Tibial artery (tissue), 4 donors: ENCODE data around the gene DPM3.

Experiments
- DNase-seq, 2 donors: peaks; one replicate each; pipeline ENCODE4 v3.0.0-alpha.2; 2019
- H3K27ac ChIP-seq, 2 donors: fragments of 200-600 bp; sonication (generic) in 1 of 2; 1 replicate in 1 of 2; 2 replicates in 1 of 2; pipeline ENCODE4 v1.5.1; 2018 to 2019; ENCODE audit warnings: mild to moderate bottlenecking in 1 of 2
- H3K27me3 ChIP-seq, 2 donors: fragments of 200-600 bp; sonication (generic) in 1 of 2; one replicate each; pipeline versions ENCODE4 v1.5.1 to v1.6.0; 2016 to 2019
- H3K36me3 ChIP-seq, 3 donors: fragments of 200-600 bp; sonication (generic) in 2 of 3; one replicate each; pipeline ENCODE4 v1.5.1; 2016 to 2019; ENCODE audit warnings: mild to moderate bottlenecking in 2 of 3
- H3K4me1 ChIP-seq, 4 donors: fragments of 200-600 bp; sonication (generic) in 2 of 4; 1 replicate in 3 of 4; 2 replicates in 1 of 4; pipeline ENCODE4 v1.5.1; 2016 to 2019
- H3K4me3 ChIP-seq, 2 donors: fragments of 200-600 bp; sonication (generic) in 1 of 2; 1 replicate in 1 of 2; 2 replicates in 1 of 2; pipeline ENCODE4 v1.5.1; 2018 to 2019; ENCODE audit warnings: mild to moderate bottlenecking in 2 of 2
- H3K9me3 ChIP-seq, 3 donors: fragments of 200-600 bp; sonication (generic) in 1 of 3; one replicate each; pipeline ENCODE4 v1.5.1; 2016 to 2019
- intact Hi-C: fragments of 100-400 bp; cut with DNase I; formaldehyde crosslinking; loops from one replicate; pipeline ENCODE4 v1.15.0; 2023; ENCODE audit warnings: low total_unique reads
- TF ChIP-seq, protein P1 (sequence below), 2 experiments: fragments of 200-600 bp in 1 of 2; fragments of 450-650 bp in 1 of 2; IDR thresholded peaks; one replicate each; pipeline ENCODE4 v1.5.1; 2017 to 2019; ENCODE audit warnings: antibody characterized with exemption in 2 of 2, mild to moderate bottlenecking in 1 of 2, moderate library complexity in 1 of 2

DPM3 gene

DNA sequence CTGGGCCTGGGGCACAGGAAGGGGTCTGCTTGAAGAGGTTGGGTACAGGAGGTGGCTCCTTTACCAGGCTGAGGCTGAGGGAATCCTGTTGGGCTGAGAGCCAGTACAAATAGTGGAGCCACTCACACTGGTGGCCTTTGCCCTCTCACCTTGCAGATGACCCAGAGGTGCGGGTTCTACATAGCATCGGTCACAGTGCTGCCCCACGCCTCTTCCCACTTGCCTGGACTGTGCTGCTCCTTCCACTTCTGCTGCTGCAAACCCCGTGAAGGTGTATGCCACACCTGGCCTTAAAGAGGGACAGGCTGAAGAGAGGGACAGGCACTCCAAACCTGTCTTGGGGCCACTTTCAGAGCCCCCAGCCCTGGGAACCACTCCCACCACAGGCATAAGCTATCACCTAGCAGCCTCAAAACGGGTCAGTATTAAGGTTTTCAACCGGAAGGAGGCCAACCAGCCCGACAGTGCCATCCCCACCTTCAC lies 6.5 kb downstream of the DPM3 start:
- peak overlapping the region in 1 of 2 donors; percentile 97 for H3K27ac ChIP-seq
- intact Hi-C loops: no loop called here
- H3K27me3 ChIP-seq: peaks cover 0 to 26% of the 10 kb centered on the region in 2 donors
- H3K4me3 ChIP-seq: no peak overlapping the region
- peaks cover 0 to 34% (median 25%) of the 10 kb centered on the region in 4 donors for H3K4me1 ChIP-seq
- TF ChIP-seq, protein P1, sequence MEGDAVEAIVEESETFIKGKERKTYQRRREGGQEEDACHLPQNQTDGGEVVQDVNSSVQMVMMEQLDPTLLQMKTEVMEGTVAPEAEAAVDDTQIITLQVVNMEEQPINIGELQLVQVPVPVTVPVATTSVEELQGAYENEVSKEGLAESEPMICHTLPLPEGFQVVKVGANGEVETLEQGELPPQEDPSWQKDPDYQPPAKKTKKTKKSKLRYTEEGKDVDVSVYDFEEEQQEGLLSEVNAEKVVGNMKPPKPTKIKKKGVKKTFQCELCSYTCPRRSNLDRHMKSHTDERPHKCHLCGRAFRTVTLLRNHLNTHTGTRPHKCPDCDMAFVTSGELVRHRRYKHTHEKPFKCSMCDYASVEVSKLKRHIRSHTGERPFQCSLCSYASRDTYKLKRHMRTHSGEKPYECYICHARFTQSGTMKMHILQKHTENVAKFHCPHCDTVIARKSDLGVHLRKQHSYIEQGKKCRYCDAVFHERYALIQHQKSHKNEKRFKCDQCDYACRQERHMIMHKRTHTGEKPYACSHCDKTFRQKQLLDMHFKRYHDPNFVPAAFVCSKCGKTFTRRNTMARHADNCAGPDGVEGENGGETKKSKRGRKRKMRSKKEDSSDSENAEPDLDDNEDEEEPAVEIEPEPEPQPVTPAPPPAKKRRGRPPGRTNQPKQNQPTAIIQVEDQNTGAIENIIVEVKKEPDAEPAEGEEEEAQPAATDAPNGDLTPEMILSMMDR (IDR thresholded peaks at IDR 0.05): no peak
- peaks cover 0 to 36% (median 0%) of the 10 kb centered on the region in 3 donors for H3K36me3 ChIP-seq
- no peaks in the 10 kb centered on the region for H3K9me3 ChIP-seq
- DNase-seq: no peak

DNA sequence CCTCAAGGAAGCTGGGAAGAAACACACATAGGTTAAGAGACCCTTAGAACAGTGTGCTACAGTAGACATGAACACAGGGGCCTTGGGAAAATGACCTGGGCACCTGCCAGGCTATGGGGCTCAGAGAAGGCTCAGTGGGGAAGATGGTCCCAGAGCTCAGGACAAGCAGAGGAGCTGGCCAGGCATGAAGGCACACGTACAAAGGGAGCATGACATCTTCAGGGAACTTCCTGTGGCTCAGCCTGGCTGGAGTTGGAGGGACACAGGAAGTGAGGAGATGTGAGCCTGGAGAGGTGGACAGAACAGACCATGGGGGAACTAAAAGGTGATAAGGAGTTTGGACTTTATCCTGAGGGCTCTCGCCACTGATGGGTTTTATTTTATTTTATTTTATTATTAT lies 8.5 kb downstream of the DPM3 start:
- intact Hi-C loops: no loop called here
- TF ChIP-seq, protein P1 (IDR thresholded peaks at IDR 0.05): no peak
- no peaks in the 10 kb centered on the region for H3K9me3 ChIP-seq
- peaks cover 0 to 39% of the 10 kb centered on the region in 2 donors for H3K27me3 ChIP-seq
- no peak overlapping the region for H3K4me3 ChIP-seq
- DNase-seq: no peak
- H3K36me3 ChIP-seq: peaks cover 0 to 36% (median 0%) of the 10 kb centered on the region in 3 donors
- H3K4me1 ChIP-seq: peaks cover 0 to 41% (median 30%) of the 10 kb centered on the region in 4 donors
- no peak overlapping the region for H3K27ac ChIP-seq

DNA sequence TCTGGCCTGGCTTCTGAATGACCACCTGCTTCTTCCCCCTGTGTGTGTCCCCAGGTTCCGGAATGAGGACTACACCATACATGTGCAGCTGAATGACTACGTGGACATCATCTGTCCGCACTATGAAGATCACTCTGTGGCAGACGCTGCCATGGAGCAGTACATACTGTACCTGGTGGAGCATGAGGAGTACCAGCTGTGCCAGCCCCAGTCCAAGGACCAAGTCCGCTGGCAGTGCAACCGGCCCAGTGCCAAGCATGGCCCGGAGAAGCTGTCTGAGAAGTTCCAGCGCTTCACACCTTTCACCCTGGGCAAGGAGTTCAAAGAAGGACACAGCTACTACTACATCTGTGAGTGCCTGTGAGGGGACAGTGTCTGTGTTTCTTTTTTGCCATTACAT lies 9.0 kb downstream of the DPM3 start:
- Histone ChIP-seq H3K27ac (no peak overlapping the region), H3K36me3 (peaks cover 0 to 36% (median 0%) of the 10 kb centered on the region in 3 donors), H3K9me3 (no peaks in the 10 kb centered on the region), H3K4me1 (peaks cover 0 to 42% (median 31%) of the 10 kb centered on the region in 4 donors), H3K27me3 (peaks cover 0 to 43% of the 10 kb centered on the region in 2 donors), H3K4me3 (no peak overlapping the region)
- TF ChIP-seq, protein P1 (IDR thresholded peaks at IDR 0.05): no peak
- intact Hi-C loops: no loop called here
- DNase-seq: no peak

DNA sequence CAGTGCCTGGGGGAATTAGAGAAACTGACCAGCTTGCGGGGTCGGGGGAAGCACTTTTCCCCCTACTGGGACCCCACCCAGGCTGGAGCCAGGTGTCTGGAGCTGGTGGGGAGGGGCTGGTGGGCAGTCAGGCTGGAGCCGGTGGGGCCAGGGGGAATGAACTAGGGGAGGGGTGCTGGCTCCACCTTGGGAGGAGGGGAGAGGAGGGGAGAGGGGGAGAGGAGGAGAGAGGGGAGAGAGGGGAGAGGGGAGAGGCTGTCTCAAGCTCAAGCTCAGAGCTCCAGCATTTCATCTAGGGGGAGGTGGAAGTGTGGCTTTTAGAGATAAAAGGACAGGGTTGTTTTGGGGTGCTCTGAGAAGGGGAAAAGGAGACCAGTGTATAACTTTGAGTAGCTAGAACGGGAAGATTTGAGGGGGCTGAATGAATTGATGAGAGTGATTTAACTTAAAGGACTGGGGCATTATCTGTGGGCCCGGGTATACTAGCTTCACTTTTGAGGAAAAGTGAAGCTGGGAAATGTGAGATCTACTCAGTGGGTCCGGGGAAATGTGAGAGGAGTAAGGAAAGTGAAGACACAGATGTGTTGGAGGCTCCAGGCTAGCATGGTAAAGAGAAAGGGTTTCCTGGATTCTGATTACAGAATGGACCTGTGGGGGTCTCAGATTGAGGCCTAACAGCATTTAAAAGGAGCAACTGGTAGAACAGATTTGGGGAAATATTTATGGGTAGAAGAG lies 9.9 kb downstream of the DPM3 start:
- H3K4me1 ChIP-seq: peaks cover 0 to 45% (median 35%) of the 10 kb centered on the region in 4 donors
- DNase-seq: no peak
- H3K4me3 ChIP-seq: peak overlapping the region; percentile 15 to 59
- H3K27ac ChIP-seq: no peak overlapping the region
- TF ChIP-seq, protein P1 (IDR thresholded peaks at IDR 0.05): no peak
- peaks cover 0 to 43% of the 10 kb centered on the region in 2 donors for H3K27me3 ChIP-seq
- H3K36me3 ChIP-seq: peaks cover 0 to 36% (median 0%) of the 10 kb centered on the region in 3 donors
- no peaks in the 10 kb centered on the region for H3K9me3 ChIP-seq
- intact Hi-C loops: no loop called here

DNA sequence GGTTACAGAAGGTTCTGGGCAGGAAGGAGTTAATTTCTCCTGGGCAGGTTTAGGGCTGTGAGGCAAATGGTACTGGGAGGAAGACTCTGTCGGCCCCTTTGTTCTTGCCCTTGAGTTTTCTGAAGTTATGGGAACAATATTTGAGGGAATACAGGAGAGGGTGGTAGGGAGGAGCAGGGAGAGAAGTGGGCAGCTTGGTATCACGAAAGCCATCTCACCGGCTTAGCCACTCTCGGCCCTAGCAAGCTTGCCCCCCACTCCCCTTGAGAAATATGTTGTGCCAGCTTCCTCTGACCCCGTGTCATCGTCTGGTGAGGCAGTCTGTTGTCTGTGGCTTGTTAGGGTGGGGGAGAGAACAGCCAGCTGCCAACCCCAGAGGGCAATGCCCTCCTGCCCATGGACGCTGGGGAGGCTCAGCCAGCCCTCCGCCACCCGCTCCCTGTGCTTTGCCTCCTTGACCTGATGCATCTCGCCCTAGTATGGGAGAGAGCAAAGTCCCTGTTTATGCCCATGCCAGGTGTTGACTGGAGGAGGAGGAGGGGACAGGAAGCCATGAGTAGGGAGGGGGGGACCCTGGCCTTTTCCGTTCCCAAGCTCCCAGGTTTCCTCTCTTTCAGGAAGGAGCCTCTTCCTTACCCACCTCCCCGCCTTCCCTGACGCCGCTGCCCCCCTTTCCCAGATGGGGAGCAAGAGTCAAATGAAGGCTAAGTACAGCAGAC lies 11.4 kb downstream of the DPM3 start:
- H3K36me3 ChIP-seq: peaks cover 0 to 28% (median 0%) of the 10 kb centered on the region in 3 donors
- intact Hi-C loops: loop anchor here (5.0 kb wide), 1 partner anchor 37 kb away; no protein-coding TSS in a partner anchor
- H3K27me3 ChIP-seq: peaks cover 0 to 43% of the 10 kb centered on the region in 2 donors
- DNase-seq: no peak
- peak overlapping the region; percentile 55 to 59 for H3K4me3 ChIP-seq
- peaks cover 0 to 43% (median 28%) of the 10 kb centered on the region in 4 donors for H3K4me1 ChIP-seq
- TF ChIP-seq, protein P1 (IDR thresholded peaks at IDR 0.05): no peak
- H3K27ac ChIP-seq: no peak overlapping the region
- no peaks in the 10 kb centered on the region for H3K9me3 ChIP-seq
